ENCODE data around the gene GSK3B. TPM values are rescaled to one million over a fixed set of nuclear protein-coding genes. Genes with fewer than 3 reads are reported as not detected.

The GSK3B gene
- polyA plus RNA-seq, 3 donors, result 16.2 to 20.6 (median 20.5) TPM

GRCh38 chr3:119795849-119796248 lies 298.4 kb downstream of the GSK3B start:
- no peak overlapping the region for H3K4me2 ChIP-seq (replicated peaks; ENCODE audit: extremely low read depth, low read length, poor library complexity, severe bottlenecking)
- H3K9ac ChIP-seq (ENCODE audit: insufficient read depth, low read length, poor library complexity, severe bottlenecking), result no peak overlapping the region
- WGBS (ENCODE audit: insufficient coverage), result 75% methylated on average over 3 of the region's 3 CpGs
- no peak for DNase-seq
- no peak for TF ChIP-seq CTCF (IDR thresholded peaks at IDR 0.05)
- H3K4me1 ChIP-seq (ENCODE audit: control insufficient read depth in 1 of 2, insufficient read depth in 2 of 2, low read length in 2 of 2), result no peaks in the 10 kb centered on the region
- H3K9me3 ChIP-seq (replicated peaks in 1 of 2; ENCODE audit: control insufficient read depth in 1 of 2, insufficient read depth in 1 of 2, low read length in 2 of 2), result no peaks in the 10 kb centered on the region
- H3K4me1 Mint-ChIP-seq, result no peaks in the 10 kb centered on the region
- H3K27me3 ChIP-seq (ENCODE audit: control insufficient read depth in 2 of 2, insufficient read depth in 2 of 2, low read length in 2 of 2), result no peaks in the 10 kb centered on the region
- H3K27me3 Mint-ChIP-seq (ENCODE audit: low read depth in 3 of 3), result peaks cover 0 to 2% (median 2%) of the 10 kb centered on the region in 3 donors
- intact Hi-C loops (cut with micrococcal nuclease), result no loop called here
- no peak overlapping the region for H3K27ac ChIP-seq (ENCODE audit: low read depth in 1 of 2, low read length in 2 of 2)
- peaks cover 0 to 3% (median 0%) of the 10 kb centered on the region in 7 donors for H3K9me3 Mint-ChIP-seq
- no peaks in the 10 kb centered on the region for H4K20me1 ChIP-seq (ENCODE audit: insufficient read depth, low read length)
- H3K79me2 ChIP-seq (ENCODE audit: insufficient read depth, low read length), result no peaks in the 10 kb centered on the region
- H3K4me3 Mint-ChIP-seq, result no peak overlapping the region
- peak overlapping the region; percentile 5 for H2AFZ ChIP-seq (ENCODE audit: insufficient read depth, low read depth, low read length, poor library complexity, severe bottlenecking)
- no peak overlapping the region for H3K4me3 ChIP-seq (replicated peaks in 1 of 3; ENCODE audit: low read depth in 2 of 3, low read length in 3 of 3)
- no peaks in the 10 kb centered on the region for H3K36me3 Mint-ChIP-seq
- H3K27ac Mint-ChIP-seq, result peak overlapping the region in 1 of 7 donors; percentile 1
- H3K36me3 ChIP-seq (replicated peaks in 1 of 2; ENCODE audit: control insufficient read depth in 1 of 2, insufficient read depth in 2 of 2, low read length in 2 of 2), result no peaks in the 10 kb centered on the region

- WGBS (ENCODE audit: insufficient coverage), result 100% methylated on average over 4 of the region's 5 CpGs
- no peak for DNase-seq
- no peak overlapping the region for H3K4me2 ChIP-seq (replicated peaks; ENCODE audit: extremely low read depth, low read length, poor library complexity, severe bottlenecking)
- no peaks in the 10 kb centered on the region for H3K27me3 ChIP-seq (ENCODE audit: control insufficient read depth in 2 of 2, insufficient read depth in 2 of 2, low read length in 2 of 2)
- peaks cover under 1% of the 10 kb centered on the region for H3K4me1 Mint-ChIP-seq
- peak overlapping the region; percentile 37 for H2AFZ ChIP-seq (ENCODE audit: insufficient read depth, low read depth, low read length, poor library complexity, severe bottlenecking)
- intact Hi-C loops (cut with micrococcal nuclease), result no loop called here
- H3K27ac ChIP-seq (ENCODE audit: low read depth in 1 of 2, low read length in 2 of 2), result no peak overlapping the region
- H3K36me3 Mint-ChIP-seq, result no peaks in the 10 kb centered on the region
- H3K27ac Mint-ChIP-seq, result no peak overlapping the region
- peaks cover 0 to 3% (median 0%) of the 10 kb centered on the region in 7 donors for H3K9me3 Mint-ChIP-seq
- peaks cover 0 to 2% (median 2%) of the 10 kb centered on the region in 3 donors for H3K27me3 Mint-ChIP-seq (ENCODE audit: low read depth in 3 of 3)
- H4K20me1 ChIP-seq (ENCODE audit: insufficient read depth, low read length), result no peaks in the 10 kb centered on the region
- no peaks in the 10 kb centered on the region for H3K9me3 ChIP-seq (replicated peaks in 1 of 2; ENCODE audit: control insufficient read depth in 1 of 2, insufficient read depth in 1 of 2, low read length in 2 of 2)
- no peak overlapping the region for H3K4me3 ChIP-seq (replicated peaks in 1 of 3; ENCODE audit: low read depth in 2 of 3, low read length in 3 of 3)
- no peaks in the 10 kb centered on the region for H3K36me3 ChIP-seq (replicated peaks in 1 of 2; ENCODE audit: control insufficient read depth in 1 of 2, insufficient read depth in 2 of 2, low read length in 2 of 2)
- no peak overlapping the region for H3K4me3 Mint-ChIP-seq
- no peaks in the 10 kb centered on the region for H3K4me1 ChIP-seq (ENCODE audit: control insufficient read depth in 1 of 2, insufficient read depth in 2 of 2, low read length in 2 of 2)
- no peak overlapping the region for H3K9ac ChIP-seq (ENCODE audit: insufficient read depth, low read length, poor library complexity, severe bottlenecking)
- no peak for TF ChIP-seq CTCF (IDR thresholded peaks at IDR 0.05)
- no peaks in the 10 kb centered on the region for H3K79me2 ChIP-seq (ENCODE audit: insufficient read depth, low read length)
These were observed 299.2 kb downstream of the GSK3B start for GRCh38 chr3:119794971-119795612.

All from CD14-positive monocyte (primary cell).